GM12873 (cell line): ENCODE data around the gene DSC1.

Experiments
- TF ChIP-seq, protein P1 (sequence below): IDR thresholded peaks from 2 replicates; pipeline ENCODE4 v1.5.1; 2012; ENCODE audit warnings: low read depth, mild to moderate bottlenecking, moderate library complexity, low read length, control low read depth; ENCODE audit not compliant: insufficient read depth; ENCODE audit errors: missing control alignments

The DSC1 gene

DNA sequence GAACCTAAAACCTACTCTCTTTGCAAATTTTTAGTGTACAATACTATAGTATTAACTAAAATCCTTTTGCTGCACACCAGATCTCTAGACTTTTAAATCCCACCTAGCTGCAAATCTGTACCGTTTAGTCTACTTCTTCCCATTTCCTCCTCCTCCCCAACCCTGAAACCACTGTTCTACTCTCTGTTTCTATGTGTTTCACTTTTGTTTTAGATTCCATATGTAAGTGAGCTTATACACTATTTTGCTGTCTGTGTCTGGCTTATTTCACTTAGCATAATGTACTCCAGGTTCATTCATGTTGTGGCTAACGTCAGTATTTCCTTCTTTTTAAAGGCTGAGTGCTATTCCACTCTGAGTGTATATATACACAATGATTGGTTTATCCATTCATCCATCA, 42.1 kb downstream of the DSC1 start:
- TF ChIP-seq, protein P1, sequence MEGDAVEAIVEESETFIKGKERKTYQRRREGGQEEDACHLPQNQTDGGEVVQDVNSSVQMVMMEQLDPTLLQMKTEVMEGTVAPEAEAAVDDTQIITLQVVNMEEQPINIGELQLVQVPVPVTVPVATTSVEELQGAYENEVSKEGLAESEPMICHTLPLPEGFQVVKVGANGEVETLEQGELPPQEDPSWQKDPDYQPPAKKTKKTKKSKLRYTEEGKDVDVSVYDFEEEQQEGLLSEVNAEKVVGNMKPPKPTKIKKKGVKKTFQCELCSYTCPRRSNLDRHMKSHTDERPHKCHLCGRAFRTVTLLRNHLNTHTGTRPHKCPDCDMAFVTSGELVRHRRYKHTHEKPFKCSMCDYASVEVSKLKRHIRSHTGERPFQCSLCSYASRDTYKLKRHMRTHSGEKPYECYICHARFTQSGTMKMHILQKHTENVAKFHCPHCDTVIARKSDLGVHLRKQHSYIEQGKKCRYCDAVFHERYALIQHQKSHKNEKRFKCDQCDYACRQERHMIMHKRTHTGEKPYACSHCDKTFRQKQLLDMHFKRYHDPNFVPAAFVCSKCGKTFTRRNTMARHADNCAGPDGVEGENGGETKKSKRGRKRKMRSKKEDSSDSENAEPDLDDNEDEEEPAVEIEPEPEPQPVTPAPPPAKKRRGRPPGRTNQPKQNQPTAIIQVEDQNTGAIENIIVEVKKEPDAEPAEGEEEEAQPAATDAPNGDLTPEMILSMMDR: no peak

DNA sequence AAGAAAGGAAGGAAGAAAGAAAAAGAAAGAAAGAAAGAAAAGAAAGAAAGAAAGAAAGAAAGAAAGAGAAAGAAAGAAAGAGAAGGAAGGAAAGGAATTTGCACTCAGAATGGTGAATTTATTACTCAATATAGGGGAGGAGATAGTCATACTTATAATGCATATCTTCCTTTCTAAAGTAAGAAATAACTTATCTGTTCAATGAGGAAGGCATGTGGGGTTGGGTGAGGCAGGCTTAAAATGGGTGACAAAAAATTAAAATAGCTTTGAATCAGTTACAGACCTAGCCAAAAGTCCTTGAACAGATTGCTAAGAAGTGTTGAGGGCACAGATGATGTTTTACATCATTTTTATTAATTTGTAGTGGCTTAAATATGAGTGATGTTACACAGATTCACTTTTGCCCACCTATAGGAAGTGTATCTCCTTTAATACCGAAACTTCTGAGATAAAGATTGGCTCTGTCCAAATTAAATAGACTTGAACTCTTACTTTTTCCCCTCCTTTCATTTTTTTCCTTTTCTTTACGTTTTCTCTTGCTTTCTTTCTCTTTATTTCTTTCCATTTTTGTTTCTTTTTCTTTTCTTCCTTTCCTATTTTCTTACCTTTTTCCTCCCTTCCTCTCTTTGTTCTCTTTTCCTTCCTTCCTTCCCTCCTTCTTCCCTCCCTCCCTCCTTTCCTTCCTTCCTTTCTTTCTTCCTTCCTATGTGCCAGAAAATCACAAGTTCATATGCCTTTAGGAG, 45.6 kb downstream of the DSC1 start:
- TF ChIP-seq, protein P1: no peak

DNA sequence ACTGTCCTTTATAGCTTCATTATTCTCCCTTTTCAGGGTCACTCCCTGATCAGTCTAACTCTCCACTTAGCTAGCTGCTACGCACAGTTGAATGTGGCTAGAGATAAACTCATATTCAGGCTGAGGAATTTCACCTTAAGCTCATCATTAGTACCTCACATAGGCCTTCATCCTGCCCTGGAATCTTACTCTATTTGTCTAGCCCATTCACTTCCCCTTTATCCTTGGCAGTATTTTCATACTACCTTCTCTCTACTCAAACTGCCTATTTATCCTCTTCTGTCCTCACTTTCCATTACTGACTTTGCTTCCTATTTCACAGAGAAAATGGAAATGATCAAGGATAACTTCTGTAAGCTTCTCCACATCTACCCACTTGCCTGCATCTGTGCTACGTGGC, 49.9 kb downstream of the DSC1 start:
- TF ChIP-seq, protein P1: no peak

DNA sequence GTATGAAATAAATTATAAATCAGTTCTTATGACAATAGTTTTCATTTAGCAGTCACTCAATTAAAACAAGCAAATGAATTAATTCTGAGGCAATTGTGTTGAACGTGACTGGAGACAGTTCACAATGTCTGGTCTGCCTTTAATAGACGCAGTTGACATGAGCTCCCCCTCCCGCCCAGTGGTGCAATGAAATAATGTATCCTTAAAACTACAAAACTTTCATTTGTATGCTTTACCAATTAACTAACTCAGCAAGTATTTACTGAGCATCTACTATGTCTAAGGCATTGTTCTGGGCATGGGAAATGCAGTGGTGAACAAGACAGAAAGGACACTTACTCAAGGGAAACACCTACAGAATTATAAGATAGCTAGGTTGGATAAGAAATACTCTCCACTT, 56.9 kb downstream of the DSC1 start:
- TF ChIP-seq, protein P1: no peak

DNA sequence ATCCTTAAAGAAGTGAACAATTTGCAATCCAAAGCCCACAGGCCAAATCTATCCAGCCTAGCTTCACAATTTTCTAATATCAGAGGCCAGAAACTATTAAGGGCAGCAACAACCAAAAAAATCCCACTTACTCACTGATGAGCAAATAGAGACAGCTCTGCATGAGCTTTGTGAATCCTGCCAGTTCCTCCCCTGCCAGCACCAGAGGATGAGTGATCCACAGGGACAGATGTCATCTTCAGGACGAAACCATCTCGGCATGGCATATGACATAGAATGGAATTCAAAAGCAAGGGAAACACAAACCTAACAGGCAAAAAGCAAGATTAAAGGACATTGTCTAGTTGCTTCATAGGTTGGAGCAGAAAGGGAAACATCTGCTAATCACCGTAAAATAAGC, 58.2 kb downstream of the DSC1 start:
- TF ChIP-seq, protein P1: no peak

DNA sequence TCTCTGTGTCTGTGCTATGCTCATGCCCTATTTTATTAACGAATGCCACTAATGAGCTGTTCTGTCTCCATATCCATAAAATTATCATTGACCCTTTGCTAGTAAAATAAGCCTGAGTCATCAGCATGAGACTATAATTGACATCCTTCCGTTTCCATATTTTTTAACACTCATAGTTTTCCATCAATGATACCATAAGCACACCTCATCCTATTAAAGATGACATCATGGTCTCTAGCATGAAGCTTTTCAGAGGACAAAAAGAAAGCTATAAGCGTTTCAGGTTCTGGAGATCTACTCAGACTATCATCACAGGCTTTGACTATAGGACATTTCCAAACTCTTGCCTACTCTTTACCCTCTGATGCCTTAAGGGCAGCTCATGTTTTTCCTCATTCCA, 59.2 kb downstream of the DSC1 start:
- TF ChIP-seq, protein P1: no peak

DNA sequence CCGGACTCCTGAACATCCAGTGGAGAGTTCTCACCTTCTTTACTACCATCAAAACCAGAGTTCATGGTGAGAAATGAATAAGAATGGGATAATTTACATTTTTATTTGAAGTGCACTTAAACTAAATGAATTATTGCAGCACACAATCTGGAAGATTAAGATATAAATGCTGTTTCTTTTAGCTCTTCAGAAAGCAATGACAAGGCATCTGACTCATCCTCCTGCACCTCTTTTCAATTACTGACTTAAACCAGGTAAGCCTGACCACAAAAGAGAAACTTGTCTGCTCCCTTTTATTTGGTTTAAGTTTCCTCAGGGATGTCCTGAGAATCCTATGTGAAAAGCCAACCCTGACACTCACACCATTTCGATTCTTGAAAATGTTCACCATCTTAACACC, 59.7 kb downstream of the DSC1 start:
- TF ChIP-seq, protein P1: no peak
